ENCODE results near the gene ADAMTS13.

Gene ADAMTS13

DNA sequence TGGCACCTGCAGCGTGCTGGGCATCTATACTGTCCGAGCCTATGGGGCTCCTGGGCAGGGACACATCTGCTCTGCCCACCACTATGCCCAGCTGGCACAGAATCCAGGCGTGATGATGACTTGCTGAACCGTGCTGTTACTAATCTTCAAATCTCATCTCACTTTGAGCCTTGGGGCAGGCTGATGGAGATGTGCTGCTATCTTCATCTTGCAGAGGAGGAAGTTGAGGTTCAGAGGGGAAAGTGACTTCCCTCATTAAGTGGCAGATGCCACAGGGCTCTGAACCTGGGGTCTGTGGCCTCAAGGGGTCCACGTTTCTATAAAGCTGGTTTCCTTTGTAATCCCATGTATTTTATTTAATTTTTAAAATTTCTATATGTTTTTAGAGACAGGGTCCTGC is 52.0 kb downstream of the ADAMTS13 start:
- DNase-seq: no peak

DNA sequence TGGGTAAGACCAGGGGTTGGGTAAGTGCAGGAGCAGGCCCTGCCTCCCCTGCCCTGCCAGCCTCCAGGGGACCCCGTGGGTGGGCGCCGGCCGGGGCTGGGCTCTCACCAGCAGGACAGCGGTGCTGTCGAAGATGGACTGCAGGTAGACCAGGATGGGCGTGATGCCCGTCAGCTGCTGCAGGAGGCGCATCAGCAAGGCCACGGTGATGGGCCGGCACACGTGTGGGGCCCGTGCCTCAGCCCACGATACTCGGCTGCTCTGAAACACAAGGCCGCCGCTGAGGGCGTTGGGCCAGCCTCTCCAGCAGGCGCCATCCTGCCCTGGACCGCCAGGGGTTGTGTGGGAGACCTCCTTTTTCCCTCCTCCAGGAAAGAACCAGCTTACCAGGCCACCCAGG is 52.7 kb downstream of the ADAMTS13 start:
- no peak for DNase-seq

DNA sequence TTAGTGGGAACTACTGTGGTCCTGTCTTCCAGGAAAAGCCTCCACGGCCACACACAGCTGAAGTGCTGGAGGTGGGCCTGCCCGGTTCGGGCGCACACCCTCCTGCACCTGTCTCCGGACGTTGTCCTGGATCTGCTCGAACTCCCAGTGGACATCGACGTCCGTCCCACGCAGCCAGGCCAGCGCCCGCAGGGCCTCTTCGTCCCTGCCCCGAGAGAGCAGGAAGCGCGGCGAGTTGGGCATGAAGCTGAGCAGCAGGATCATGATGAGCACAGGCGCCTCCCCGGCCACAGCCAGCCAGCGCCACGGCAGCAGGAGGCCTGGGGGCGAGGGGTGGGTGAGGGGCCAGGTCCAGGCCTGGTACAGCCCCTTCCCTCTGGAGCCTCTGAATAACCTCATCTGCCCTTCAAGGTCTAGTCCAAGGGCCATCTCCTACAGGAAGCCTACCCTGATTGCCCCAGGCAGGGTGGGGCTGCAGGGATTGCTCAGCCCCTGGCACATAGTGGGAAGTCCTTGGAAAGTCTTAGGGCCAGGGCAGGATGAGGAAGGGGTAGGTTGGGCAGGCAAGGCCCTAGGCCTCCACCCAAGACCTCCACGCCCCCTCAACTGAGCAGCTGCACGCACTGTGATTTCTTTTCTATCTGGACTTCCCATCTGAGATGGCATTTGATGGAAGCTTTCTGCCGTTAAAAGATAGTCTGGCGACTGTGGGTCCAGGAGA is 53.3 kb downstream of the ADAMTS13 start:
- DNase-seq: no peak

DNA sequence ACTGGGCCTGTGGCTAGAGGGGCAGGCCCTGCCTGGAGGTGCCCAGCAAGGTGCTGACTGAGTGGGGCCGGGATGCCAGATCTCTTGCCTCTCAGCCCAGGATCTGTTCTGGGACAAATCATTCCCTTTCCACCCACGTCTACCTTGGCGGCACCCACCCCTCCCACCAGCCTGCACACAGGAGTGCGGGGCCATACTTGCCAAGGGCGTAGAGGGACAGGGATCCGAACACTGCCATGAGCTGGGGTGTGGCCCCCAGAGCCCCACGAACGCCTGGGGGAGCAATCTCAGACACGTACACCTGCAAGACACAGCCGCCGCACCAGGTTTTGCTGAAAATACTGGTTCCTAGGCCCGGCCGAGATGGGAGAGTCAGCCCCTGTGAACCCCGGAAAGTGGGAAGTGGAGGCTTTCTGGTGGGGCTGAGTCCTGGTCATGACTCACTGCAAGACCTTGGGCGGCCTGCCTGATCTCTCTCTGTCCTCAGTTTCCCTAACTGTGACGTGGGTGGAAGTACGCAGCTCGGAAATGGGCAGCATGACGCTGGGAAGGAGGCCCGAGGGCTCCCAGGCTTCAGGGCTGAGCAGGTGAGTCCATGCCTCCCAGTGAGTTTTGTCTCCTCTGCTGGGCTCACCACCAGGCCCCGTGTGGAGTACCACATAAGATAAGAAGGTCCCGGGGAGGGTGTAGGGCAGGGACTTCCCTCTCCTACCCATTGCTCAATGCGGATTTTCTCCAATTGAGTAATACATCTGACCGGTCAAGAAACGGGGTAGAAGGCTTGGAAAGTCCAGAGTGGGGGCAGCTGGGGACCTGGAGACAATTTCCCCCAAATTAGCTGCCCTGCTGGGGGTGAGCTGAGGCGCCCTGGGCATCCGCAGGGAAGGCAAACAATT is 54.1 kb downstream of the ADAMTS13 start:
- DNase-seq: no peak

DNA sequence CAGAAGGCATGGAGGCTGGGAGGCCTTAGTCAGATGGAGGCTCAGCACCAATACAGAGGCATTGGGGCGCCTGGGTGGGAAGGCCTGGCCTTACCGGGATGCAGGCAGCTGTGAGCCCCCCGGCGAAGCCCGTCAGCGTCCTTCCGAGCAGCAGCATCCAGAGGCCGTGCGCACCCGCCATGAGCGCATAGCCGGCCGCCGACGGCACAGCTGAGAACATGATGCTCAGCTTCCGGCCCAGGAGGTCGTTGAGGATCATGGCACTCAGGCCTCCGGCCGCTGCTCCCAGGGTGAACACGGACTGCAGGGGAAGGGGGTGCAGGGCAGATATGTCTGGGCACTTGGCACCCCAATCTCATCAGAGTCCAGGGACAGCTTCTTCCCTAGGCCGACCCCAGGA is 54.8 kb downstream of the ADAMTS13 start:
- DNase-seq: no peak

DNA sequence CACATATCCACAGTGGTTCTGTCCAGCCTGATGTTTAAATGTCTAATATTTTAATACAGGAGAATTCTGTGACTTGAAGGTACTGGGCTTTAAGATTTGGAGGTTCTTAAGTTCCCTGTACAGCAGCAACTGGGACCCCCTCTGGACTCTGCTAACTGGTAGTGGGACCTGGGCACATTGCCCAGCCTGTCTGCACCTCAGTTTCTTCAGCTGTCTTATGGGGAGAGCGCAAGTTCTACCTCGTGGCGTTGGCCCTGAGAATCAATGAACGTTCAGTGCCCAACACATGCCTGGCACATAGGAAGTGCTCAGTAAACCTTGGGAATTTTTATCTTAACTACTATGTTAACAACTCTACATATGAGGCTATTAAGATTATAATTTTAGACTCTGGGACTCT is 55.3 kb downstream of the ADAMTS13 start:
- no peak for DNase-seq

DNA sequence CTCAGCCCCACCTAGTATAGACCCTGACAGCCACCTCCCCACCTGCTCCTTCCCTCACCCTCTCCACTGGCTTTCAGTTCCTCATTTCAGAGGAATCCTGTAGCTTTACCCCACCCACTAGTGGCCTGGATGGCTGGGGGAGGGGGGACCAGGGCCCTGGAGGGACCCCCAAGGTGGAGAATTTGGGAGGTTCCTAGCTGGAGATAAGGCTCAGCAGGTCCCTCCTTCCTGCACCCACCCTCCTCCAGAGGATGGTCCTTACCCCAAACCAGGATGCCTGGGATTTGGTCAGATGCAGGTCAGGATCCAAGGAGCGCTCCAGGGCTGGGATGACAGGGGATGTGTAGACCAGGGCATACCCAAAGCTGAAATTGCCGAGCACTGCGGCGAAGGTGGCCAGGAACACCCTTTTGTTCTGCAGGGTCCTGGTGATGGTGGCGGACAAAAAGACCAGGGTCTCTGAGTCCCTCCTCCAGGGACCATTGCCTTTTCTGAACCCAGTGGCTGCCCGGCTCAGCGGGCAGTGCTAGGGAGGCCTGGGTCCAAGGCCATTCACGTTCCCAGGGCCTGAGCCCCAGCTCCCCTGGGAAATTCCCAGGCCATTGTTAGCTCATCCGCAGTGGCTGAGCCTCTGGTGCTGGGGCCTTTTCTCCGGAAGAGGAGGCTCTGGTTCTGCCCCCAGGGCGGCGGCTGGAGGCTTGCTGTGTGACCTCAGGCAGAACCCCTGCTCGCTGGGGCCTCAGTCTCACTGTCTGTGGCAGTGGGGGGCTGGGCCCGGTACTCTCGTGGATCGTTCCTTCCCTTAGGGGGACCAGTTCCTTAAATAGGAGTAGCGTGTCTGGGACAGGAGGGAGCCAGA is 56.1 kb downstream of the ADAMTS13 start:
- no peak for DNase-seq

DNA sequence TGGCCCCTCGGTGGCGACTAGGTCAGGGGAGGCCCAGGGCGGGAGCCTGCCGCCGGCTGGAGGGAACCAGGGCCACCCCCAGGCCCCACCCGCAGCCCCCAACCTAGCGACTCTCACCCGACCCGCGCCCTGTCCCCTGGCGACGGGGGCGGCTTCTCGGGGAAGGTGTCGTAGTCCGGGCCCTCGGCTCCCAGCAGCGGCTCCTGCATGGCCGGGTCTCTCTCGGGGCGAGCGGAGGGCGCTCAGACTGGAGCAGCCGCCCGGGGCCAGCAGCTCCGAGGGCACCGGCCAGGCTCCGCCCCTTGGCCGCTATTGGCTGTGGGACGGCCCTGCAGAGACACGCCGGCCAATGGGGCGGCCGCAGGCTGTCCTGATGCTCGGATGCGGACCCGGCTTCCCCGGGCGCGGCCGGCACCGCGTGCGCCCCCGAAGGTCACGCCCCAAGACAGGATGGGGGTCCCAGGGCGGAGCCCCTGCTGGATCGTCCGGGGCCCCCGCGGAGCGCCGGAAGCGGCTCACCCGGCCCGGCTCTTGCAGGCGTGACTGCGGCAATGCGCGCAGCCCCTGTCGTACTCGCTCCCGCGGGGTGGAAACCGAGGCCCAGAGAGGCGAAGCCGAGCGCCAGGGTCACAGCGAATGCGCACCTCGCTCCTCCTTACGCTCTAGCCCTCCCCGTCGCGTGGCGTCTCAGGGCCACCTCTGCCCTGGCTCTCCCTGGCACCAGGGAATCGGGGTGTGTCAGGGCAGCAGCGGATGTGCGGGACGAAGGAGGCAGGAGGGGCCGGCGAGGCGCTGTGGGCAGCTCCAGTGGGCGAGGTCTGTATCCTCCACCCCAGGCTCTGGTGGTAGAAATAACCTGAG is 56.9 kb downstream of the ADAMTS13 start, which contains the start of gene SLC2A6:
Gene SLC2A6, minus strand, starts transcription at position 249 of the 861 bp plus-strand sequence. Its CDS starts 40 bp downstream, at position 209.
- DNase-seq: peak; percentile 78 to 90

DNA sequence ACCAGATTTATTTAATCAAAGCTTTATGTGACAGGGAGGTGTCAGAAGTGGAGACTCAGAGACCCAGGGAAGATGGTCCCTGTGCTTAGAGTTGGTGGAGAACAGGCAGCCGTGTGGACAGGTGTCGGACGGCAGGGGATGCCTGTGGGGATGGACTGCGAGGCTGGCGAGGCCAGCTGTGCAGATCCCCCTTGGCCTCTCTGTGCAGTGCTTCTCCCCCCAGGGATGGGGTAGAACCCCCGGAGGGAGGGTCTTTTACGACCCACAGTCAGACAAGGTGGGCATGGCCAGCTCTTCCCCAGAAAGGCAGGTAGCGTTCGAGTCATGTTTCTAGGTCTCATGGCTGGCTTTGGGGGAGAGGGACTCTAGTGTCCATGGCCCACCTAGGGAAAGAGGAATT is 61.4 kb downstream of the ADAMTS13 start:
- no peak for DNase-seq

DNA sequence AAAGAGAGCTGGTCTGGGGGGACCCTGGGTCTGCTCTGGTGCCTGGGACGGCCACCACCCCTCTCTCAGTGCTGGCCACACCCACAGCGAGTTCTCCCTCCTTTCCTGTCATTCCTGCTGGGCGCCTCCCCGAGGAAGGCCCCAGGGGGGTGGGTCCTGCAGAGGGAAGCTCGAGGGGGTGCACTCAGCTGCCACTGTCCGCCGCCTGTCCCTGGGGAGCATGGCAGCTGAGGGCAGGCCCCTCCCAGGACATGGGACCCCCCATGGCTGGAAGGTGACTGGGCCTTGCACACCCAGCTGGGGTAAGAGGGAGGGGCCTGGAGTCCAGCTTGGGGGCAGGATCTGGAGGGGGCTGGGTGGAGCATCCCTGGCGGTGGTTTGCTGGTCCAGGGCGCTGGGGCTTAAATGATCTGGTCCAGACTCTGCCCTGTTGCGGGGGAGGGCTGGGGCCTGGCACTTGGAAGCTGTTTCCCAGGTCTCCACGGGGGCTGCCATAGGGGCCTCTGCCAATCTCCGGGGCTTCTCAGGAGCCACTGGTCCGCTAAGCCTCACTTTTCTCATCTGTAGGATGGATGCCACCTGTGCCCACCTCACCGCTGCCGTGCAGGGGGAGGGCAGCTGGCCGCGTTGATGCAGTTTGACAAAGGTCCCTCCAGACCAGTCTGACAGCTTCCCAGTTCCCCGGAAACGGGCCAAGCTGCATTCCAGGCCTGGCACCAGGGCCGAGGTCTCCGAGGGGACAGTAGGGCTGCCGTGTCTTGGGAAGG is 62.7 kb downstream of the ADAMTS13 start:
- DNase-seq: no peak

DNA sequence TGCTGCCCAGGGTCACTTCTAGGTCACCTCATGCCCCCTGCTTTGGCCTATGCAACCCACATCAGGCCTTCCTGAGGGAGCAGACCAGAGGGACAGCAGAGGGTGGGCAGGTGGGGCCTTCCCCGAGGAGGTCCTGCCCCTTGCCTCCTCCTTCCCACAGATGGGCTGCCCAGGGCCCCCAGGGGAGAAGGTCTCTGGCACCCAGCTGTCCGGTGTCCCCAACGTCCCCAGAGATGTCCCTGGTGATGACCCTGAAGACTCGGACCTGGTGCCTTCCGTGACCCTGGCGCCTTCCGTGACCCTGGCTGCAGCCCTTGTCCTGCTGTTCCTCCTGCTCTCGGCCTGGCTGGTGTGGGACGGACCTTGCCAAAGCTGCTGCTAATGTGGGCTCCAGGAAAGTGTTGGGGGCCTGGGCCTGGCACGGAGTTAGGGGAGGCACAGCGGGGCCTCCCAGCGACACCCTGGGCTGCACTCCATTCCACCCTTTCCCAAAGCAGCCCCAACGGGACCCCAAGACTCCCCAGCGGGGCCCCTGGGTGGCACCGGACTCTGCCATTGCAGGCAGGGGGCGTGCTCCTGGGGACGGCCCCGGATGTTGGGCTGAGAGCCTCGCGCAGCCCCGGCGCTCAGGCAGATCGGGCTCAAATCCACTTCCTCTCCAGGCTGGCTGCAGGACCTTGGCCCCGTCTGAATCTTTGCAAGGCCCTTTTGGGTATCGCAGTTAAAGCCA is 63.5 kb downstream of the ADAMTS13 start:
- peak in 1 of 2 experiments; percentile 67 for DNase-seq

DNA sequence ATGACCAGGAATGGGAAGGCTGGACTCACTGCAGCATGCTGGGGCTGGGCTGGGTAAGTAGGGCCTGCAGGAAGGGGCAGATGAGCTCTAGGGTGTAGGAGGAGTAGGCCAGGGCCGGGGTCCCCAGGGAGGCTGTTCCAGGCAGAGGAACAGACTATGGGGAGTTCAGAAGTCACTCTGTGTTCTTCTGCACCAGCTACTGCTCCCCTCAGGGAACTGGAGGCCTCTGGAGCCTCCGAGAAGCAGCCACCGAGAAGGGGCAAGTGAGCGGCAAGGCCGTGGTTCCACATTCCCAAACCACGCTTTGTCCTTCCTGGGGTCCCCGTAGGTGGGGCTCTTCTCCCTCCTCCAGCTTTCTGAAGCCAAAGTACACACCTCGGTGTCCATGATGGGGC is 65.2 kb downstream of the ADAMTS13 start:
- no peak for DNase-seq

DNA sequence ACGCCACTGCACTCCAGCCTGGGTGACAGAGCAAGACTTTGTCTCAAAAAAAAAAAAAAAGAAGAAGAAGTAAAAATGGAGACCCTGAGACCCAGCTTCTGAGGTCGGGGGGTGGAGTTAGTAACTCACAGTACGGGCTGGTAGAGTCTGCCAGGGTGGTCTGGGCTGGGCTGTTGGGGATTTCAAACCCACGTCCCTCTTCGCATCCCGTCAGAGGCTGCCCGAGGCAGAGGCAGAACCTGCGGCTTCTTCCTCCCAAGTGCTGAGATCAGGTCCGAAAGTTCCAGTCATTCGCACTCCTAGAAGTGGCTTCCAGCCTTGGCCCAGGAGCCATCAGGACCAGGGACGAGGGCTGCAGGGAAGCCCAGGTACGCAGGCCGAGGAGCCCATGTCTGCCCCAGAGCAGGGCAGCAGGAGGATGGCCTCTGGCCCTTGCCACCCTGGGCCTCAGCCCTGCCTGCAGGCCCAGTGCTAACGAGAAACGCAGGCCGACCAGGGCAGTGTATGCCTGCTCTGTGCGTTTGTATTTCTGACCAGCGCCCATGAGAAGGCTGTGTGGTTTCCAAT is 66.6 kb downstream of the ADAMTS13 start:
- DNase-seq: no peak

DNA sequence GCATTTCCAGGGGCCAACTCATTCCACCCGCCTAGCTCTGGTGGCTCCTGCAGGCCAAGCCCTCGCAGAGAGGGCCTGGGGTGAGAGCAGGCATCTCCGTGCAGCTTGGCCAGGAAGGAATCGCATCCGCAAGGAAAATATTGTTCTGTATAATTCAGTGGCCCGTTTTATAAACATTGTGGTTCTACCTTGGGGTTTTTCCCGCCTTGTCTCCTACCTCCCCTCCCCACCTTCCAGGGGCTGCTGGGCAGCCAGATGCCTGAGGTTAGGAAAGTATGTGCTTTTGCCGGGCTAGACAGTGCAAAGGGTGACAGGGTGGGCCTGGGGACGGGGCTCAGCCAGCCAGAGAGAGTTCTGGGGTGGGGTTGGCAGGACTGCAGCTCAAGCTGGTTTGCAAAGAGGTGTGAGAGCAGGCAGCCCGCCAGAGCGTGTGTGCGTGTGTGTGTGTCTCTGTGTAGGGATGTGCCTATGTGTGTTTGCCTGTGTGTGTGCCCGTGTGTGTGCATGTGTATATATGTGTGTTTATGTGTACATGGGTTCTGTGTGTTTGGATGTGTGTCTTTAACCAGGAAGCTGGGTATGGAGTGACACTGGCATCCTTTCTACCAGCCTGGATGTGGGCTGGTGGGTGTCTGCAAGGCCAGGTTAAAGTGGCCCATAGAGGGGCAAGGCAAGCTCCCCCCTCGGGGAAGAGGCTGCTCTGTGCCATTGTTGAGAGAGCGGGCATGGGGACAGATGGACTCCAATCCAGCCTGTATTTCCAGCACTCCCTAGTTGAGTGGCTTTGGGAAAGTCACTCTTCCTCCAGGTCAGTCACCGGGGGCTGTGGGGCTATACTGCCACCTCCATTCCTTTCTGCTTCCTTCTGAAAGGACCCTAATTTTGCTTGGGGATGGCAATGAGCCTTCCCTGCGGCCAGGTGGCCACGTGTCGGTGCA is 67.4 kb downstream of the ADAMTS13 start:
- no peak for DNase-seq

DNA sequence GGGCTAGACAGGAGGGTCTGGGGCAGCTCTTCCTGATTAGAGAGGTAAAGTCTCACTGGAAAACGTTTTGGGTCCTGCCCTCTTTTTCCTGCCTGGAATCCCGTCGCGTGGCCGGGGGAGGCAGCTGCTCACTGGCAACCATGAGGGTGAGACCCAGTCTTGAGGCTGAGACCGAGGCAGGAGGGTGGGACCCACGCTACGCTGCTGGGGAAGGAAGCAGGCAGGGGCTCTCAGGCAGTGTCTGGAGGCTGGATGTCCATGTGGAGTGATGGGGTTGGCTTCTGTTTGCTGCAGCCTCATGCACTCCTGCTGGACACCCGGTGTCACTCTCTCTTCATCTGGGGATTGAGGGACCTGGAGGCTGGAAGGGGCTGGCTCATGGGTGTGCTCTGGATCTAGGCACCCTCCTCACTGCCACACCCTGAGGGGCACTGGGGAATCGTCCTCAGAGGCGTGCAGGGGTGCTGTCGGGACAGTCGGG is 68.1 kb downstream of the ADAMTS13 start:
- DNase-seq: no peak

DNA sequence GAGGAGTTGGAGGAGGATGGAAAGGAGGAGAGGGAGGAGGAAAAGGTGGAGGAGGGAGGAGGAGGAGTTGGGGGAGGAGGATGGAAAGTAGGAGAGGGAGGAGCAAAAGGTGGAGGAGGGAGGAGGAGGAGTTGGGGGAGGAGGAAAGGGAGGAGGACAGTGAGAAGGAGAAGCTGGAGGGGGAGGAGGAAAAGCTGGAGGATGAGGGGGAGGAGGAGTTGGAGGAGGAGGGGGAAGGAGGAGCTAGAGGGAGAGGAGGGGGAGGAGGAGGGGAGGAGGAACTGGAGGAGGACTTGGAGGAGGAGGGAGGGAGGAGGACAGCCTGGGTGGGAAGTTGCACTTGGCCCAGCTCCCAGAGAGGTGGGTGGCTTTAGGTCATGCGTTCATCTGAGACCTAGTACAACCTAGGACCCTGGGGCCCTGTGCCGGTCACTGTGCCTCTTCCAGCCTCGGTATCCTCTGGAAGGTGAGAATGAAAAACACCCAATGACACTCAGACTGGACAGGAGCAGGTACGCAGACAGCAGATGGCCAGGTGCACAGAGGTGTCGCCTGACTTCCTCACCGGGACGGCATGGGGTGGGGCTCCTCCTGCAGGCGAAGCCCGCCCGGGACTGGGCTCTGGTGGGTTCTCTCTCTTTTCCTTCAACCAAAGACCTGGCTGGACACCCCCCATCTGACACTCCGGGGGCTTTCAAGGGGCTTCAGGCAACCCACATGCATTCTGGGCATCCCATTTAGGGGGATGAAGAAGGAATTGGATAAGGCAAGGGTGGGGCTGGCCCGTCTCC is 68.9 kb downstream of the ADAMTS13 start:
- no peak for DNase-seq

DNA sequence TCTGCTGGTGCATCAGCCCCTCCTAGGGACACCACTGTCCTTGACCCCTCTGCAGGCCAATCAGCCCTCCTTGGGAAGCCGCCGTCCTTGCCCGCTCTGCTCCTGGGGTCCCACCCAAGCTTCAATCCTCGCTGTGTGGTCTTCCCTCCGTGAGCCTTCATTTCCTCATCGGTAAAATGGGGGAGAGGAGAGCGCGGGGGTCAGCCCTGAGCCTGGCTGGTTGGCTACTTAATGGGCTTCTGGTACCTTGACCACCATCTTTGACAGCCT is 69.4 kb downstream of the ADAMTS13 start:
- DNase-seq: no peak
